ENCODE data around the gene TTLL9.

DNA sequence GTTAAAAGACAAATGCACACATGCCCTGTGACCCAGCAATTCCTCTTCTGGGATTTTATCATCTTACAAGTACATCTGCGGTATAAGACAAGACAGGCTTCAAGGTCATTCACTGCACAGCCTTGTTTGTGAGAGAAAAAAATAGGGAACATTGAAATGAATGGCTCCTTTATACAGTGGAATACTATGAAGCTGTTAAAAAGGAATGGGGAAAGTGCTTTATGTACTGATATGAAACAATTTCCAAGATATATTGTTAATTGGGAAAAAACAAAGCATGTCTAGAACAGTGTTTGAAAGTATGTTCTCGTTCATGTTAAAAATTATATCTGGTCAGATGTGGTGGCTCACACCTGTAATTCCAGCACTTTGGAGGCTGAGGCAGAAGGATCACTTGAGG lies 56.1 kb downstream of the TTLL9 start:
- TF ChIP-seq, protein P1, sequence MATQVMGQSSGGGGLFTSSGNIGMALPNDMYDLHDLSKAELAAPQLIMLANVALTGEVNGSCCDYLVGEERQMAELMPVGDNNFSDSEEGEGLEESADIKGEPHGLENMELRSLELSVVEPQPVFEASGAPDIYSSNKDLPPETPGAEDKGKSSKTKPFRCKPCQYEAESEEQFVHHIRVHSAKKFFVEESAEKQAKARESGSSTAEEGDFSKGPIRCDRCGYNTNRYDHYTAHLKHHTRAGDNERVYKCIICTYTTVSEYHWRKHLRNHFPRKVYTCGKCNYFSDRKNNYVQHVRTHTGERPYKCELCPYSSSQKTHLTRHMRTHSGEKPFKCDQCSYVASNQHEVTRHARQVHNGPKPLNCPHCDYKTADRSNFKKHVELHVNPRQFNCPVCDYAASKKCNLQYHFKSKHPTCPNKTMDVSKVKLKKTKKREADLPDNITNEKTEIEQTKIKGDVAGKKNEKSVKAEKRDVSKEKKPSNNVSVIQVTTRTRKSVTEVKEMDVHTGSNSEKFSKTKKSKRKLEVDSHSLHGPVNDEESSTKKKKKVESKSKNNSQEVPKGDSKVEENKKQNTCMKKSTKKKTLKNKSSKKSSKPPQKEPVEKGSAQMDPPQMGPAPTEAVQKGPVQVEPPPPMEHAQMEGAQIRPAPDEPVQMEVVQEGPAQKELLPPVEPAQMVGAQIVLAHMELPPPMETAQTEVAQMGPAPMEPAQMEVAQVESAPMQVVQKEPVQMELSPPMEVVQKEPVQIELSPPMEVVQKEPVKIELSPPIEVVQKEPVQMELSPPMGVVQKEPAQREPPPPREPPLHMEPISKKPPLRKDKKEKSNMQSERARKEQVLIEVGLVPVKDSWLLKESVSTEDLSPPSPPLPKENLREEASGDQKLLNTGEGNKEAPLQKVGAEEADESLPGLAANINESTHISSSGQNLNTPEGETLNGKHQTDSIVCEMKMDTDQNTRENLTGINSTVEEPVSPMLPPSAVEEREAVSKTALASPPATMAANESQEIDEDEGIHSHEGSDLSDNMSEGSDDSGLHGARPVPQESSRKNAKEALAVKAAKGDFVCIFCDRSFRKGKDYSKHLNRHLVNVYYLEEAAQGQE (IDR thresholded peaks at IDR 0.05; ENCODE audit: low read depth, low read length), result no peak
- TF ChIP-seq, protein P2, sequence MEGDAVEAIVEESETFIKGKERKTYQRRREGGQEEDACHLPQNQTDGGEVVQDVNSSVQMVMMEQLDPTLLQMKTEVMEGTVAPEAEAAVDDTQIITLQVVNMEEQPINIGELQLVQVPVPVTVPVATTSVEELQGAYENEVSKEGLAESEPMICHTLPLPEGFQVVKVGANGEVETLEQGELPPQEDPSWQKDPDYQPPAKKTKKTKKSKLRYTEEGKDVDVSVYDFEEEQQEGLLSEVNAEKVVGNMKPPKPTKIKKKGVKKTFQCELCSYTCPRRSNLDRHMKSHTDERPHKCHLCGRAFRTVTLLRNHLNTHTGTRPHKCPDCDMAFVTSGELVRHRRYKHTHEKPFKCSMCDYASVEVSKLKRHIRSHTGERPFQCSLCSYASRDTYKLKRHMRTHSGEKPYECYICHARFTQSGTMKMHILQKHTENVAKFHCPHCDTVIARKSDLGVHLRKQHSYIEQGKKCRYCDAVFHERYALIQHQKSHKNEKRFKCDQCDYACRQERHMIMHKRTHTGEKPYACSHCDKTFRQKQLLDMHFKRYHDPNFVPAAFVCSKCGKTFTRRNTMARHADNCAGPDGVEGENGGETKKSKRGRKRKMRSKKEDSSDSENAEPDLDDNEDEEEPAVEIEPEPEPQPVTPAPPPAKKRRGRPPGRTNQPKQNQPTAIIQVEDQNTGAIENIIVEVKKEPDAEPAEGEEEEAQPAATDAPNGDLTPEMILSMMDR (IDR thresholded peaks at IDR 0.05 in 2 of 3, conservative IDR thresholded peaks at IDR 0.05 in 1 of 3; ENCODE audit: control insufficient read depth in 2 of 3, extremely low read depth in 1 of 3, insufficient read depth in 1 of 3, low read depth in 3 of 3, low read length in 3 of 3), result no peak
- TF ChIP-seq RAD21 (IDR thresholded peaks at IDR 0.05; ENCODE audit: insufficient read depth, low read depth, low read length) (no peak), TARDBP (IDR thresholded peaks at IDR 0.05; ENCODE audit: borderline replicate concordance) (no peak), CBX5 (IDR thresholded peaks at IDR 0.05; ENCODE audit: low read depth) (no peak), ESRRA (IDR thresholded peaks at IDR 0.05; ENCODE audit: low read length) (no peak), RCOR1 (conservative IDR thresholded peaks at IDR 0.05; ENCODE audit: low read depth, low read length) (no peak), CHD2 (IDR thresholded peaks at IDR 0.05; ENCODE audit: borderline replicate concordance, low read depth, low read length) (no peak)
- TF ChIP-seq, protein P3, sequence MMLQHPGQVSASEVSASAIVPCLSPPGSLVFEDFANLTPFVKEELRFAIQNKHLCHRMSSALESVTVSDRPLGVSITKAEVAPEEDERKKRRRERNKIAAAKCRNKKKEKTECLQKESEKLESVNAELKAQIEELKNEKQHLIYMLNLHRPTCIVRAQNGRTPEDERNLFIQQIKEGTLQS (IDR thresholded peaks at IDR 0.05; ENCODE audit: borderline replicate concordance, extremely low read depth, low read depth, low read length), result no peak
- TF ChIP-seq, protein P4, sequence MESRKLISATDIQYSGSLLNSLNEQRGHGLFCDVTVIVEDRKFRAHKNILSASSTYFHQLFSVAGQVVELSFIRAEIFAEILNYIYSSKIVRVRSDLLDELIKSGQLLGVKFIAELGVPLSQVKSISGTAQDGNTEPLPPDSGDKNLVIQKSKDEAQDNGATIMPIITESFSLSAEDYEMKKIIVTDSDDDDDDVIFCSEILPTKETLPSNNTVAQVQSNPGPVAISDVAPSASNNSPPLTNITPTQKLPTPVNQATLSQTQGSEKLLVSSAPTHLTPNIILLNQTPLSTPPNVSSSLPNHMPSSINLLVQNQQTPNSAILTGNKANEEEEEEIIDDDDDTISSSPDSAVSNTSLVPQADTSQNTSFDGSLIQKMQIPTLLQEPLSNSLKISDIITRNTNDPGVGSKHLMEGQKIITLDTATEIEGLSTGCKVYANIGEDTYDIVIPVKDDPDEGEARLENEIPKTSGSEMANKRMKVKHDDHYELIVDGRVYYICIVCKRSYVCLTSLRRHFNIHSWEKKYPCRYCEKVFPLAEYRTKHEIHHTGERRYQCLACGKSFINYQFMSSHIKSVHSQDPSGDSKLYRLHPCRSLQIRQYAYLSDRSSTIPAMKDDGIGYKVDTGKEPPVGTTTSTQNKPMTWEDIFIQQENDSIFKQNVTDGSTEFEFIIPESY (IDR thresholded peaks at IDR 0.05), result no peak
- TF ChIP-seq, protein P5, sequence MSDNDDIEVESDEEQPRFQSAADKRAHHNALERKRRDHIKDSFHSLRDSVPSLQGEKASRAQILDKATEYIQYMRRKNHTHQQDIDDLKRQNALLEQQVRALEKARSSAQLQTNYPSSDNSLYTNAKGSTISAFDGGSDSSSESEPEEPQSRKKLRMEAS (IDR thresholded peaks at IDR 0.05; ENCODE audit: low read depth, low read length), result no peak
